Astrocyte of the cerebellum (primary cell): ENCODE measurements around the gene HTR1D.
"Not testable (repeated sequence)": the region's sequence is repeated elsewhere in the genome, so short reads cannot be mapped to it uniquely, and the experiment has no call there.

Experiments used
- DNase-seq: peaks from one replicate; pipeline ENCODE4 v3.0.0-alpha.2; 2011; ENCODE audit warnings: low read depth
- H3K4me3 ChIP-seq: 2 replicates; pipeline ENCODE4 v1.5.1; 2011; ENCODE audit warnings: mild to moderate bottlenecking, low read depth, low read length, moderate library complexity
- in situ Hi-C: cut with HindIII; loops from 2 replicates; pipeline ENCODE4 v1.10.0; 2017; ENCODE audit warnings: low sequenced_read_pairs
- TF ChIP-seq, protein P1 (sequence below): IDR thresholded peaks from 2 replicates; pipeline ENCODE4 v1.5.1; 2012; ENCODE audit warnings: low read length, low read depth, moderate library complexity, mild to moderate bottlenecking; ENCODE audit errors: missing control alignments

Gene HTR1D

DNA sequence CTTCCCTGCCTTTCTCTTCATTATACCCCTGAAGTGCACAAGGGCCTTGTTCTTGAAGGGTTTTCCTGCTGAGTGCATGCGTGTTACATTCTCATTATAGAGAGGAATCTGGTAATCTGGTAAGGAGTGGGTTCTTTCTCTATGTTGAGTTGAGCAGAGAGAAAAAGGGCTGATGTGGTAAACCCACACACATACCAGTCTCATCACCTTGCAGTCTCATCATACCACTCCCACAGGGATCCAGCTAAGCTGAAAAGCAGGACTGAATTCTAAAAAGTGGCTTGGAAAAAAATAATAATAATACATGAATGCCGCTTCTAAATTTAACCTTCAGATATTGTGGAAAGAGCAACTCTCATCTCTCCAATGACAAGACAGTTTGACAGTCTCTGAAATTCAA is 10.5 kb upstream of the HTR1D start:
- in situ Hi-C loops: no loop called here
- TF ChIP-seq, protein P1, sequence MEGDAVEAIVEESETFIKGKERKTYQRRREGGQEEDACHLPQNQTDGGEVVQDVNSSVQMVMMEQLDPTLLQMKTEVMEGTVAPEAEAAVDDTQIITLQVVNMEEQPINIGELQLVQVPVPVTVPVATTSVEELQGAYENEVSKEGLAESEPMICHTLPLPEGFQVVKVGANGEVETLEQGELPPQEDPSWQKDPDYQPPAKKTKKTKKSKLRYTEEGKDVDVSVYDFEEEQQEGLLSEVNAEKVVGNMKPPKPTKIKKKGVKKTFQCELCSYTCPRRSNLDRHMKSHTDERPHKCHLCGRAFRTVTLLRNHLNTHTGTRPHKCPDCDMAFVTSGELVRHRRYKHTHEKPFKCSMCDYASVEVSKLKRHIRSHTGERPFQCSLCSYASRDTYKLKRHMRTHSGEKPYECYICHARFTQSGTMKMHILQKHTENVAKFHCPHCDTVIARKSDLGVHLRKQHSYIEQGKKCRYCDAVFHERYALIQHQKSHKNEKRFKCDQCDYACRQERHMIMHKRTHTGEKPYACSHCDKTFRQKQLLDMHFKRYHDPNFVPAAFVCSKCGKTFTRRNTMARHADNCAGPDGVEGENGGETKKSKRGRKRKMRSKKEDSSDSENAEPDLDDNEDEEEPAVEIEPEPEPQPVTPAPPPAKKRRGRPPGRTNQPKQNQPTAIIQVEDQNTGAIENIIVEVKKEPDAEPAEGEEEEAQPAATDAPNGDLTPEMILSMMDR: no peak
- H3K4me3 ChIP-seq: no peak overlapping the region
- DNase-seq: no peak

DNA sequence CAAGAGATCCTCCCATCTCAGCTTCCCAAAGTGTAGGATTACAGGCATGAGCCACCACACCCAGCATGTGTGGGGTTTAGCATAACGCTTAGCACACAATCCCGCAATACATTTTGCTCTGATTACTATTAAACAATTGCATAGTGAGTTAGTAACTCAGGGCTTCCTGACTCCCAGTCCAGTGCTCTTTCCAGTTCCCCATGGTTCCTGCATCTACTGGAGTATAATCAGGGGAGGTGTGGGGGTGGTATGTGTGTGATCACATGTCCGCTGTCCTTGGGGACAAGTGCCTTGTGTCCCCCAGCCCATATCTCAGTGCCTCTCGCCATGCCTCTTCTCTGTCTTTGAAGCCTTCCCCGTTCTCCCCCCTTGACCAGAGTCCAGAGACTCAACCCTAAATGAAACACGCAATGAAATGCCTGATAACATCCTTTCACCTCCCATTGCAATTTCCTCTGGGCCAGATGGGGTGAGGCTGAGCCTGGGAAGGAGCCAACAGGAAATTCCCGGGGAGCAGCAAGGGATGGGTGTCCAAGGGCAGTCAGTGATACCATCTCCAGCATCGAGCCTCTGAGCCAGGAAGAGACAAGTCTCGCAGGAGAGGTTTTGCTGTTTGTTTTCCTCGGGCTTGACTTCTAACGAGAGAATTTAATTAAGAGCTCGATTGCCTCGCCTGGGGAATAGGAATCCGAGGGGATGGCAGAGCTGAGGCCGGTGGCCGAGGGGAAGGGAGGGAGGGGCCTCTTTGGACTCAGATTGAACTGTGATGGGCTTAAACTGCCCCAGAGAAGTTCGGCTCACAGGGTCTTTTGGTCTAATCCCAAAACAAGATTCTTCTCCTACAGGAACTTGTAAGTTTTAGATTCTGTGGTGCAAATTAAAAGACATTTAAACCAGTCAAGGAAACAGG is 7.7 kb upstream of the HTR1D start:
- H3K4me3 ChIP-seq: no peak overlapping the region
- in situ Hi-C loops: no loop called here
- TF ChIP-seq, protein P1: no peak
- DNase-seq: no peak

DNA sequence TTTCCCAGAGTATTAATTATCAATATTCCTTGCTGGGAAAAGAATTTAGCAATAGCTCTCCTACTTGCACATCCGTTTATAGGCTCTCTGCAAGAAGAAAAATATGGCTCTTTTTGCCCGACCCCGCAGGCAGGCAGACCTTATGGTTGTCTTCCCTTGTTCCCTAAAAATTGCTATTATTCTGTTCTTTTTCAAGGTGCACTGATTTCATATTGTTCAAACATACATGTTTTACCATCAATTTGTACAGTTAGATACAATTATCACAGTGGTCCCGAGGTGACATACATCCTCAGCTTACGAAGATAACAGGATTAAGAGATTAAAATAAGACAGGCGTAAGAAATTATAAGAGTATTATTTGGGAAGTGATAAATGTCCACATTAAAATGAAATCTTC is 6.7 kb upstream of the HTR1D start:
- DNase-seq, in situ Hi-C loops, H3K4me3 ChIP-seq: not testable (repeated sequence)

DNA sequence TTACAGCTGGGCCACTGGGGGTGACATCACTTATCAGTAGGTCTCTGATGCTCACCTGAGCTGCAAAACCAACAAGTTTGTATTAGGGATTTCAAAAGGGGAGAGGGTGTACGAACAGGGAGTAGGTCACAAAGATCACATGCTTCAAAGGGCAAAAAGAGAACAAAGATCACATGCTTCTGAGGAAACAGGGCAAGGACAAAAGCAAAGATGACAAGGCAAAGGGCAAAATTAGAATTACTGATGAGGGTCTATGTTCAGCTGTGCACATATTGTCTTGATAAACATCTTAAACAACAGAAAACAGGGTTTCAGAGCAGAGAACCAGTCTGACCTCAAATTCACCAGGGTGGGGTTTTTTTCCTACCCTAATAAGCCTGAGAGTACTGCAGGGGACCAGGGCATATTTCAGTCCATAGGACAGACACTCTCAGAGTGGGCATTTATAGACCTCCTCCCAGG is 6.2 kb upstream of the HTR1D start:
- H3K4me3 ChIP-seq, DNase-seq, in situ Hi-C loops: not testable (repeated sequence)

DNA sequence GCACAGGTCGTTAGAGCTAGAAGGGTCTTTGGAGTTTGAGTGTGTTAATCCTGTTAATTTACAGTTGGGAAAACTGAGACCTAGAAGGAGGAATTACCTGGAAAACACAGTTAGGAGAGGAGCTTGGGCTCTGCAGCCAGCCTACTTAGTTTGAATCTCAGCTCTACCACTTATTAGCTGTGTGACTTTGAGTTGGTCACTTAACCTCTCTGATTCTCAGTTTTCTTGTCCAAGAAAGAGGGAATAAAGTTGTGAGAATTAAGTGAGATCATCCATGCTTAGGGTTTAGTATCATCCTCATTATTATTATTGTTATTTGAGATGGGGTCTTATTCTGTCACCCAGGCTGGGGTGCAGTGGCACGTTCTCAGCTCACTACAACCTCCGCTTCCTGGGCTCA is 5.4 kb upstream of the HTR1D start:
- DNase-seq: no peak
- in situ Hi-C loops: no loop called here
- H3K4me3 ChIP-seq: no peak overlapping the region
- TF ChIP-seq, protein P1: no peak

DNA sequence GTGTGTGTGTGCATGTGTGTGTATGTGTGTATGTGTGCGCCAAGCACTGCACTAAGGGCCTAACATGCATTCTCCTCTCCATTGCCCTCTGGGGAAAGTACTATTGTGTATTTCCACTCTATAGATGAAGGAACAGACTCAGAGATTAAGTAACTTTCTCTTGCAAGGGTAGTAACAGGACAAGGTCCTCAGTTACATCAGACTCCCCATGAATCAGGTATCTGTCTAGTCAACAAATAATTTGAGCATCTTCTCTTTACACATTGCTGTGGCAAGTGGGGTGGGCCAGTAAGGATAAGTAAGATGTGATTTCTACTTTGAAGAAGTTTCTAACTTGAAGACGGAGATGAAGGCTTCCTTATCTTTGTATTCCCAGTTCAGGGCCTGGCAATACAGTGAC is 5.0 kb upstream of the HTR1D start:
- in situ Hi-C loops: no loop called here
- TF ChIP-seq, protein P1: no peak
- no peak for DNase-seq

DNA sequence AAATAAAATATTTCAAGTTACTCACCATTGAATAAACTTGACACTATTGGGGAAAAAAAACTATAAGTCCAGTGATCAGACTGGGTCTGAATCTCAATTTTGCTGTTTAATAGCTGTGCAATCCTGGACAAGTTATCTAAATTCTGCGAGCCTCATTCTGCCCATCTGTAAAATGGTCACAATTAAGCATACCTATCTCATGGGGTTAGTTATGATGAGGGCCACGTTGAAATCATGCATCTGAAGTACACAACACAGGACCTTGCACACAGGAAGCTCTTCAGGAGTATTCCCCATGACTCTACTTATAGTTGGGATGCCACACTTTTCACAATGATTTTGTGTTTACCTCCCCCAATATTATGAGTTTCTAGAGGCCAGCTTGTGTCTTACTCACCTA is 3.8 kb upstream of the HTR1D start:
- DNase-seq: no peak
- H3K4me3 ChIP-seq: no peak overlapping the region
- TF ChIP-seq, protein P1: no peak
- in situ Hi-C loops: no loop called here

More for the DNA sequence above, 5.0 kb upstream of the HTR1D start:
- H3K4me3 ChIP-seq: no peak overlapping the region
